T-helper 1 cell treated with Interleukin-12 subunit alpha and Interleukin-12 subunit beta and Interleukin-4 antibody, amounts not matched to agents 30 μg/mL and 1 μg/mL, for 36 hours (primary cell): ENCODE data around the gene MOXD1.

Source experiments
- H3K27ac Mint-ChIP-seq: one replicate; pipeline ENCODE4 v1.8.0; 2021; ENCODE audit warnings: mild to moderate bottlenecking, mixed read lengths
- H3K27me3 Mint-ChIP-seq: one replicate; pipeline ENCODE4 v1.8.0; 2021; ENCODE audit warnings: low read depth, mixed read lengths
- H3K36me3 Mint-ChIP-seq: one replicate; pipeline ENCODE4 v1.8.0; 2021; ENCODE audit warnings: low read depth, mixed read lengths
- H3K4me1 Mint-ChIP-seq: one replicate; pipeline ENCODE4 v1.8.0; 2021; ENCODE audit warnings: low read depth, mixed read lengths
- H3K4me3 Mint-ChIP-seq: one replicate; pipeline ENCODE4 v1.8.0; 2021; ENCODE audit warnings: mild to moderate bottlenecking, moderate library complexity, mixed read lengths
- H3K9me3 Mint-ChIP-seq: one replicate; pipeline ENCODE4 v1.8.0; 2021; ENCODE audit warnings: mixed read lengths

MOXD1 gene

DNA sequence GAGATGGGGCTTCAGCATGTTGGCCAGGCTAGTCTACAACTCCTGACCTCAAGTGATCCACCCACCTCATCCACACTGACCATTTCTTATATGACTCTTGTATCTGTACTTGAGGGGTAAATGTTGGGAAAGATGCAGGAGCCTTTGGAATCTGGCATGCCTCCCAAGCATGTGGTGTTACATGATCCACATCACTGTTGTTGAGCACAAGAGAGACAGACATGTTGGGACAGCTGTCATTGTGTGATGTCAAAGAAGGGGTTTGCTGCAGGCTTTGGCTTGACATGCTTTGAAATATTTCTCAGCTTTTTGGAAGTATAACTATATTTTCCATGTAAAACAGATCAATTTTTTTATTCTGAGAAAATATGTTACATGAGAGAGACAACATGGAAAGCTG lies 139.9 kb downstream of the MOXD1 start:
- Mint-ChIP-seq H3K27me3 (peaks cover 5% of the 10 kb centered on the region), H3K27ac (no peak overlapping the region), H3K4me3 (no peak overlapping the region), H3K4me1 (no peaks in the 10 kb centered on the region), H3K36me3 (no peaks in the 10 kb centered on the region), H3K9me3 (no peaks in the 10 kb centered on the region)

DNA sequence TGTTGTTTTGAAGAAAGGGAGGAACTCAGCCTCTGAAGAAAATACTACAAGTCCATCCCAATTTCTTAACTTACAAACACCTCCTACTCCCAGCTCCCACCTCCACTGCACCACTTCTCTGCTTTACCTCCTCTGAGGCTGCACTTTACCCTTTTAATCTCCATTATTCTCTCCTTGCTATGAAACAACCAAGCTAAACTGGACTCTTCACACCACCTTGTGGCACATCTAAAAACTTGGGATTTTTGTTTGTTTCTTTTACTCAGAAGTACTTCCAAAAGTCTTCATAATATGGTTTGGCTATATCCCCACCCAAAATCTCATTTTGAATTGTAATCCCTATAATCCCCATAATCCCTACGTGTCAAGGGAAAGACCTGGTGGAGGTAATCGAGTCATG lies 142.2 kb downstream of the MOXD1 start:
- Mint-ChIP-seq H3K4me1 (no peaks in the 10 kb centered on the region), H3K9me3 (no peaks in the 10 kb centered on the region), H3K27me3 (peaks cover 5% of the 10 kb centered on the region), H3K36me3 (no peaks in the 10 kb centered on the region), H3K4me3 (no peak overlapping the region), H3K27ac (no peak overlapping the region)

DNA sequence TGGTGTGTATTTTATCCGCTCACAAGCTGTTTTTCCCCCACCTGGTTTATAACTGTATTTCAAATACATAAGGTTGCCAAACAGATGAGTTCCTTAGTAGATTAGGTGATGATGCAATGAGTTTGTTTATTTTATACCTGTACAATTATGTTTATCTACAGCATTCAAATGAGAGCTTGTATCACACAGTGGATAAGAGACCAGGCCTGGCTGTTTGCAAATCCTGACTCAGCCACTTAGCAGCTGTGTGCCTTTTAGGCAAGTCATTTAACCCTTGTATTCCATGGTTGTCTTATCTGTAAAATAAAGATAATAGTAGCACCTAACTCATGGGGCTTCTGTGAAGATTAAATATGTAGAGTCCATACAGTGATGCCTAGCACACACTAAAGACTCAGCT lies 143.7 kb downstream of the MOXD1 start:
- Mint-ChIP-seq H3K27me3 (peaks cover 9% of the 10 kb centered on the region), H3K4me1 (no peaks in the 10 kb centered on the region), H3K4me3 (no peak overlapping the region), H3K27ac (no peak overlapping the region), H3K36me3 (no peaks in the 10 kb centered on the region), H3K9me3 (no peaks in the 10 kb centered on the region)

DNA sequence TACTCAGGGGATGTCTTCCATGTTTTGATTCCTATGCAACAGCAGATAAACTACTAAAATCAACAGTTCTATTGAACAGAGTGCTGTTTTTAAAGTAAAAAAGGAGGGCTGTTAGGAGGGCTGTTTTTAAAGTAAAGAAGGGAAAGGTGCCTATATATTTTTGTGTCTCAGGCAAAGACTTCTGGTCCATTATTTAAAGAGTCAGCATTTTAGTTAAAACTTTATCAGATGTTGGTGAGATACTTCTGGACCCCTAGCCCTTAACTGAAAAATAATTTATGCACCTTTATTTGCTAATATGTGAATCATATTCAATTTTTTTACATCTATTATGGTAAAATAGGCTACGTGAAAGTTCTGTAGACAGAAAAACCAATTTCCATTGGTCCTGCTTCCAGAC lies 144.8 kb downstream of the MOXD1 start:
- H3K4me1 Mint-ChIP-seq, result no peaks in the 10 kb centered on the region
- H3K27ac Mint-ChIP-seq, result no peak overlapping the region
- H3K9me3 Mint-ChIP-seq, result no peaks in the 10 kb centered on the region
- peaks cover 9% of the 10 kb centered on the region for H3K27me3 Mint-ChIP-seq
- H3K4me3 Mint-ChIP-seq, result no peak overlapping the region
- no peaks in the 10 kb centered on the region for H3K36me3 Mint-ChIP-seq

DNA sequence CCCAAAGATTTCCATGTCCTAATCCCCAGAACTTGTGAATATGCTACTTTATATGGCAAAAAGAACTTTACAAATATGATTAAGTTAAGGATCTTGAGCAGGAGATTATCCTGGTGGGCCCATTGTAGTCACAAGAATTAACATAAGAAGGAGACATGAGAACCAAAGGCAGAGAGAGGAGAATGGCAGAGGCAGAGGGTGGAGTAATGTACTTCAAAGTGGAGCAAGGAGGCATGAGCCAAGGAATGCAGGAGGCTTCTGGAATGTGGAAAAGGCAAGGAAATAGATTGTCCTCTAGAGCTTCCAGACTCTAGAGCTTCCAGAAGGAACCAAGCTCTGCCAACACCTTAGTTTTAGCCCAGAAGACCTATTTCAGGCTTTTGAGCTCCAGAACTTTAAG lies 147.4 kb downstream of the MOXD1 start:
- Mint-ChIP-seq H3K4me3 (no peak overlapping the region), H3K27me3 (peaks cover 4% of the 10 kb centered on the region), H3K27ac (no peak overlapping the region), H3K4me1 (no peaks in the 10 kb centered on the region), H3K36me3 (no peaks in the 10 kb centered on the region), H3K9me3 (no peaks in the 10 kb centered on the region)

DNA sequence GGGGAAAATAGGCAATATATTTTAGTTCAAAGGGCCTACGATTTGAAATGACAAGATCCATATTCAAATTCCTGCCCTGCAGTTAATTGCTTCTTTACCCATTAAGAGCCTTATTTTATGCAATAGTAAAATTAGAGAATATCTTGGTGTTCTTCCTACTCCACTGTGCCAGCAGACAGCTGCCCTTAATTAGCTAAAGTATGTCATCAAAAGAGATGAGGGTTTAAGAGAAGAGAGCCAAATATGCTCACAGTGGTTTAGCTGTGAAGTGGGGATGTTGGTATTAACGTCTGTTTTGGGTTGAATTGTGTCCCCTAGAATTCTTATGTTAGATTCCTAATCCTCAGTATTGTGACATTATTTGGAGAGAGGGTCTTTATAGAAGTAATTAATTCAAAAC lies 148.1 kb downstream of the MOXD1 start:
- Mint-ChIP-seq H3K27ac (no peak overlapping the region), H3K4me1 (no peaks in the 10 kb centered on the region), H3K36me3 (no peaks in the 10 kb centered on the region), H3K27me3 (peaks cover 4% of the 10 kb centered on the region), H3K9me3 (no peaks in the 10 kb centered on the region), H3K4me3 (no peak overlapping the region)

DNA sequence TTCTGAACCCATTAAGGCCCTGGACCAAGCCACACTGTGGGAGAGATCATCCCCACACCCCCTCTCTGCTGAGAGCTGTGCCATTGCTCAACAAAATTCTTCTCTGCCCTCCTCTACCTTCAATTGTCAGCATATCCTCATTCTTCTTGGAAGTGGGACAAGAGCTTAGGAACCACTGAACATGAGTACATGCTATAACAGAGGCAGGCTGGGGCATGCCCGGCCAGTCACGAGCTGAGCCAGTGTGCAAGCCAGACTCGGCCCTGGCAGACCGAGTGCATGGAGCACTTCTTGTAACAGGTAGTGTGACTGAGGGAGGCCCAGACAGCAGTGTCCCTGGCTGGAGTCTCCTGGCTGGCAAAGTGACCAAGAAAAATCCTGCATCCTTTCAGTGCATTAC lies 149.2 kb downstream of the MOXD1 start:
- no peak overlapping the region for H3K27ac Mint-ChIP-seq
- H3K4me3 Mint-ChIP-seq, result no peak overlapping the region
- H3K4me1 Mint-ChIP-seq, result no peaks in the 10 kb centered on the region
- no peaks in the 10 kb centered on the region for H3K9me3 Mint-ChIP-seq
- peaks cover 4% of the 10 kb centered on the region for H3K27me3 Mint-ChIP-seq
- H3K36me3 Mint-ChIP-seq, result no peaks in the 10 kb centered on the region

DNA sequence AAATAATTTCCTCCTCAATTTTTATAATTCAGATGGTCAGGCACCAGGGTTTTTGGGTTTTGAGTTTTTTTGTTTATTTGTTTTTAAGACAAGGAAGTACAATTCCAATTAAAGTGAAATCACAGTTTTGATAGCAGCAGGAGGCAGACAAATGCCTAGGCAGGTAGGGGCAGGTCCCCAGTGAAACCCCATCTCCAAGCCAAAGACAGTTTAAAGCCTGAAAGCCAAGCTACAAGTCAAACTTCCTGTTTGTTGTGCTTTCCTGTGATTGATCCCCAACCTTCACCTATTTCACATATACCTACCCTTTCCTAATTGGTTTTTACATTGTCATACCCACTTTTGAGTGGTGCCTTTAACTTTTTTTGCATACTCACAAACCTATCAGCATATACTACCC lies 149.6 kb downstream of the MOXD1 start:
- Mint-ChIP-seq H3K36me3 (no peaks in the 10 kb centered on the region), H3K4me3 (no peak overlapping the region), H3K27me3 (peaks cover 4% of the 10 kb centered on the region), H3K27ac (no peak overlapping the region), H3K4me1 (no peaks in the 10 kb centered on the region), H3K9me3 (no peaks in the 10 kb centered on the region)

DNA sequence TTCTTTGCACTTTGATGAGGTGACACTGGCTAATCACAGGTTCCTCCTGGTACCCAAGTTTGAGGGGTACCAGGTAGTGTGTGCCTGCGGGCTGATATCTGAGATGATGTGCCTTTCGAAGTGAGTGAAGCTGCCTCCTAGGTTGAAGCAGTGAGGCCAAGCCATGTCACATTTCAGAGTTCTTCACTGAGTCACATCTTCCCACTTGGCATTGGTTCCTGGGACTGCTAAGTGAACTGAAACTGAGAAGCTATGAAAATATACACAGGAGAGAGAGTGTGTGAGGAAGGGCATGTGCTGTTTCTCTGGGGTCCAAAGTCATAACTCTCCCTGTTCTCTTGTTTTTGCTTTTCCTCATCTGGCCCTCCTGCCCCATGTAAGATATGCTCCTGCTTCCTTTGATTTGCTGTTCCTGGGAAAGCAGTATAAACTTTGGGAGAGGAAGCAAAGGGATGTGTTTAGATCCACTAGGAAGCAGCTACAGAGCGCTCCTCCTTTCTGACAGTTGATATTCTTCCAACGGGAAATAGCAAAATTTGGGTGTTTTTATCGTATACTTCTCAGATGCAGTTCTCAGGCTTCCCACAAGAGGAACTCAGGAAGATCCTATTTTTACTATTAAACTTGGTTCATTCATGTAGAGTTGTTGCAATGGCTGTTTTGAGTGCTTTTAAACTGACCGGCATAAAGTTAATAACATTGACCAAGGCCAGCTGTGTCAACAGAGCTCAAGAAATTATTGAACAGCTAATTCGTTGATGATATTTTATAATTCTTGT lies 153.7 kb downstream of the MOXD1 start:
- Mint-ChIP-seq H3K4me3 (no peak overlapping the region), H3K36me3 (no peaks in the 10 kb centered on the region), H3K27me3 (no peaks in the 10 kb centered on the region), H3K4me1 (no peaks in the 10 kb centered on the region), H3K9me3 (no peaks in the 10 kb centered on the region), H3K27ac (no peak overlapping the region)

DNA sequence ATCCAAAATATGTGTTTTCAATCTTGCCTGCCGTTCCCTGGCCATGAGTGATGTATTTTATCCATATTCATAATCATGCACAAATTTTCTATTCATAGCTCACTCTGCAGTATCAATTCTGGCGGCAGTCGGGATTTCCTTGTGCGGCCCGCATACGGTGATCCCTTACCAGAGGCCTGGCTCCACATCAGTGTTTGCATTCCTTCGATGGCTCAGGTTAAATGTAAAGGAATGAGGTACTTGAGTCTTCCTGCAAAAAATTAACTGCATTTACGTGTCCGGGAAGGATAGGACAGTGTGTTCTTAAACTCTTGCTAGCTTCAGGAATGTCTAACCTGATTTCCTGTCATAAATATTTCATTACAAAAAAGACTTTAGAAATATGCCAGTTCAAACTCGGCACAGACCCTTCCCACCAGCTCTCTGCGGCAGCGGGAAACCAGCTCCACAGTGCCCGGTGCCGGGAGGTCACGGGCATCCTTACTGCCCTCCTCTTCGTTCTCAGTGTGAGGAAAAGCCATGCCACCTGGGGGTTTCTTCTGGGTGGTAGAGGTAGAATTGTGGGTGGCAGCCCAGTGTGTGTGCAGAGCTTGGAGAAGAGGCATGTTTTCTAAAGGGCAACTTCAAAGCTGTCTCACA lies 154.5 kb downstream of the MOXD1 start:
- Mint-ChIP-seq H3K27me3 (no peaks in the 10 kb centered on the region), H3K4me3 (no peak overlapping the region), H3K36me3 (no peaks in the 10 kb centered on the region), H3K4me1 (no peaks in the 10 kb centered on the region), H3K9me3 (no peaks in the 10 kb centered on the region), H3K27ac (no peak overlapping the region)

DNA sequence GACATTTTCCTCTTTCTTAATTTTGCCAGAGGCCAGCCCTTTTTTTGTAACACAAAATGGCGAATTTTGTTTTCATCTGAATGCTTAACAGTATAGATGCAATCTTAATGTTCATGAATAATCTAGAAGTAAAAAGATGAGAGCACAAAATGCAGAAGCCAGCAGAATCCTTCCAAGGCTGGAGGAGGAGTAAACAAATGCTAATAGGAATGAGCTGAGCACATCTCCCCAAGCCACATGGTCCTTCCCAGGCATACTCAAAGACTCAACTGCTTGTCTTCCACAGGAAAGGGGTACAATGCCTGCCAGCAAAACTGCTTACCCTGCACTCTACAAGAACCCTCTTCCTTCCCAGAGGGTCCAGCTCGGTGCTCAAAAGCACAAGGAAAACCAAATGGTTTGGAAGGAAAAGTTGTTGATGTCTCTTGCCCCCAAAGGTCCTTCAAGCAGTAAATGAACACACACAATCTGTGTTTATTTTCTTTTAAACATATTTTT lies 155.1 kb downstream of the MOXD1 start:
- Mint-ChIP-seq H3K27me3 (no peaks in the 10 kb centered on the region), H3K4me3 (no peak overlapping the region), H3K4me1 (no peaks in the 10 kb centered on the region), H3K36me3 (no peaks in the 10 kb centered on the region), H3K9me3 (no peaks in the 10 kb centered on the region), H3K27ac (no peak overlapping the region)
